KBM-7 (cell line): Measurements from ENCODE around the gene OR10H4.
"Not testable (repeated sequence)": the region's sequence is repeated elsewhere in the genome, so short reads cannot be mapped to it uniquely, and the experiment has no call there.

Source experiments
- DNase-seq: peaks from one replicate; pipeline ENCODE4 v3.0.0-alpha.2; 2015
- in situ Hi-C: fragments of 300-500 bp; cut with MboI; formaldehyde crosslinking; loops from 2 replicates; pipeline ENCODE4 v1.14.3; 2020; ENCODE audit warnings: low sequenced_read_pairs, low pct_unique_long_range_greater_than_20kb, mixed read lengths

The OR10H4 gene

GRCh38 chr19:15935167-15935702, 13.6 kb upstream of the OR10H4 start:
- in situ Hi-C loops, result no loop called here
- peak; percentile 11 for DNase-seq

GRCh38 chr19:15936173-15936572, 12.6 kb upstream of the OR10H4 start:
- in situ Hi-C loops, result no loop called here

GRCh38 chr19:15936950-15937349, 11.9 kb upstream of the OR10H4 start:
- no peak for DNase-seq
- in situ Hi-C loops, result no loop called here

More at GRCh38 chr19:15936173-15936572, 12.6 kb upstream of the OR10H4 start:
- no peak for DNase-seq

- no peak for DNase-seq
- in situ Hi-C loops, result no loop called here
These were observed 11.0 kb upstream of the OR10H4 start for GRCh38 chr19:15937771-15938170.

DNA sequence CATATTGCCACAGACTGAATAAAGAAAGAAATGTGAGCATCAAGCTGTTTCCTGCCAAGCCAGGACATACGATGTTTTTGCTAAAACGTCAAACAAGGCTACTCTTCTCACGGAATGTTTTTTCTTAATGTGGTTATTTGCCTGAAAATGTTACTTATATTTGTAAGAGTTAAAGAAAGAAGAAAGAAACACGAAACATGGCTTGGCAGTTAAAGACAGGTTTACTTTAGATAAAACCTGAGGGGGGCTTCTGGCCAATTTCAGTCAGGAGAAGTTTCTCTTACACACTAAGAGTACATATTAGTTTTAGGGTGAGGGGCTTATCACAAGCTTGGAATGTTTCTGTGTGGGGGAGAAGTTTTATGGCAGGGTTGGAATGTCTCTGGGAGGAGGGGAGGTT, 4.4 kb upstream of the OR10H4 start:
- in situ Hi-C loops, result no loop called here
- DNase-seq, result no peak

- no peak for DNase-seq
- in situ Hi-C loops, result no loop called here
These were observed 3.5 kb upstream of the OR10H4 start for GRCh38 chr19:15945301-15945700.

DNA sequence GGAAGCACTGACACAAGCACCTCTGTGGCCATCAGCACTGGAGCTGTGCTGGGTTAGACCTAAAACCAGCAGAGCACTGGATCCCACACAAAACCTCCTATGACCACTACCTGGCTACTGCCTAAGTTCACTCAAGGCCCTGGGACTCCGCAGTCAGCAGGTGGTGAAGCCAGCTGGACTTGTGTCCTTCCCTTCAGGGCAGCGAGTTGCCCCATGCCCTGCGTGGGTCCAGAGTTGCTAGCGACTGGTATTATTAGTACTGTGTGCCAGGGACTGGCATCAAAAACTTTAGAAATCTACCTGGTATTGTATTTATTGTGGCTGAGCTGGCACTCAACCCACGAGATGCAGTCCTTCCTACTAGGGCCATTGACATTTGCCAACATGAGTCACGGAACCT, 6.0 kb downstream of the OR10H4 start:
- in situ Hi-C loops, result no loop called here
- no peak for DNase-seq

- no peak for DNase-seq
- in situ Hi-C loops, result no loop called here
These were observed 13.5 kb downstream of the OR10H4 start for GRCh38 chr19:15962319-15962718.

DNA sequence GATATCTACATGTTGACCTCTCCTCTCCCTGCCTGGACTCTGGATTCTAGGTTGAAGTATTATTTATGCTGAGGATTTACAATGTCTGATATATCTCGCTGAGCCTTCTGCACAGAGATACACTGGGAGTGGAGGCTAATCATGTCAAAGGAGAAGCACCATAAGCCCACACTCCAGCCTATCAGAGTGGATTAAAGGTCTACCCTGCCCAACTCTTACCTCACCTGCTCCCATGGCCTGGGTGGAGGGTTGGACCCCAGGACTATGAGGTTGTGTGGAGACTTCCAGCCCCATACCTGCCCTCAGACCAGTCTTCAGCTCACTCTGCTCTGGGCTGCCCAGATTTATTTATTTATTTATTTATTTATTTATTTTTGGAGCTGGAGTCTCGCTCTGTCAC, 15.4 kb downstream of the OR10H4 start:
- DNase-seq, result no peak
- in situ Hi-C loops, result no loop called here

DNA sequence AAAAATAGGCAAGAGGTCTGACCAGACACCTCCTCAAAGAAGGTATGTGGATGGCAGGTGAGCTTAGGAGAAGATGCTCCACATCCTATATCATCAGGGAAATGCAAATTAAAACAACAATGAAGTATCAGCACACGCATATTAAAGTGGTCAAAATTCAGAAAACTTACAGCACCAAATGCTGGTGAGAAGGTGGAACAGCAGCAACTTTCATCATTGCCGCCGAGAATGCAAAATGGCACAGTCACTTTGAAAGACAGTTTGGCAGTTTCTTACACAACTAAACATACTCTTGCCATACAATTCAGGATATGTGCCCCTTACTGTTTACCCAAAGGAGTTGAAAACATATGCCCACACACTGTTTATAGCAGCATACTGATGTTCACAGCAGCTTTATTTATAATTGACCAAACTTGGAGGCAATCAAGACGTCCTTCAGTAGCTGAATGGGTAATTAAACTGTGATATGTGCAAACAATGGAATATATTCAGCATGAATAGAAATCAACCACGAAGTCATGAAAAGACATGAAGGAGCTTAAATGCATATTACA, 22.5 kb downstream of the OR10H4 start:
- no peak for DNase-seq

DNA sequence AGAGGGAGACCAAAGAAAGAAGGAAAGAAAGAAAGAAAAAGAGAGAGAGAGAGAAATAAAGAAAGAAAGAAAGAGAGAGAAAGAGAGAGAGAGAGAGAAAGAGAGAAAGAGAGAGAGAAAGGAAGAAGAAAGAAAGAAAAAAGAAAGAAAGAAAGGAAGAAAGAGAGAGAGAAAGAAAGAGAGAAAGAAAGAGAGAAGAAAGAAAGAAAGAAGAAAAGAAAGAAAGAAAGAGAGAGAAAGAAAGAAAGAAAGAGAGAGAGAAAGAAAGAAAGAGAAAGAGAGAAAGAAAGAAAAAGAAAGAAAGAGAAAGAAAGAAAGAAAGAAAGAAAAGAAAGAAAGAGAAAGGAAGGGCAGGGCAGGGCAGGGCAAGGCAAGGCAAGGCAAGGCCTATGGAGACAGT, 23.2 kb downstream of the OR10H4 start:
- DNase-seq, in situ Hi-C loops: not testable (repeated sequence)

More for the DNA sequence above, 22.5 kb downstream of the OR10H4 start:
- in situ Hi-C loops, result no loop called here

DNA sequence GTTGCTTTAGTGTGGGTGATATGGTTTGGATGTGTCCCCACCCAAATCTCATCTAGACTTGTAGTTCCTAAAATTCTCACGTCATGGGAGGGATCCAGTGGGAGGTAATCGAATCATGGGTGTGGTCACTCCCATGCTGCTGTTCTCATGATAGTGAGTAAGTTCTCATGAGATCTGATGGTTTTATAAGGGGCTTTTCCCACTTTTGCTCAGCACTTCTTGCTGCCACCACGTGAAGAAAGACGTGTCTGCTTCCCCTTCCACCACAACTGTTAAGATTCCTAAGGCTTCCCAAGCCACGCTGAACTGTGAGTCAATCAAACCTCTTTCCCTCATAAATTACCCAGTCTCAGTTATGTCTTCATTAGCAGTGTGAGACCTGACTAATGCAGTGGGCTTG, 26.0 kb downstream of the OR10H4 start:
- in situ Hi-C loops, result no loop called here
- no peak for DNase-seq

DNA sequence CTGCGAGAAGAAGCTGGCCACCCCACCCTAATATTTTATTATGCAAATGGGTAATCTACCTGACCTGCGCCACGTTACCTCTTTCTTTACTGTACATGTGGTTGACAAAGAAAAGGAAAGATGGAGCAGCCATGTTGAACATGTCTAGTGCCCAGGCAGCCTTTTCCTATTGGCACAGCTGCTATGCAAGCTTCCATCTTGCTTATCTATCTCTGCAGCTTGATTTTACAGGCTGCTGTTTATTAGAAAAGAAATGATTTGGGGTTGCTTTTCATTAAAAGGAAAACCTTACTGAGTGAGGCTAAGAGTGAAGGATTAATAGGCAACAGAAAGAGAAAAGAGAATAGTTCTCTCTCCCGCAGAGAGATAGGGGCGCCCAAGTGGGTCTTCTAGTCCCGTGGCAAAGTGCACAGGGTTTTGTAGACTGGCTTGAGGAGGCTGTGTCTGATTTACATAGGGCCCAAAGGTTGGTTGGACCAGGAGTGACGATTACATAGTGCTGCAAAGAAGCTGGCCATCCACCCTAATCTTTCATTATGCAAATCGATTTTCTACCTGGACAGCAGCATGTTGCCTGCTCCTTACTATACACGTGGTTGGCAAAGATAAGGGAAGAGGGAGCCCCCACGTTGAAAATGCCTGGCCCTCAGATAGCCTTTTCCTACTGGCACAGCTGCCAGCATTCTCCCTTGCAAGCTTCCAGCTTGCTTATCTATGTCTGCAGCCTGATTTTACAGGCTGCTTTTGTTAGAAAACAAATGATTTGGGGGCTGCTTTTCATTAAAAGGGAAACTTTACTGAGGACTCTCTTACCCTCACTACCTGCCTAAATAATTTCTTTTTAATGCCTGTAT, 28.3 kb downstream of the OR10H4 start:
- no peak for DNase-seq
- in situ Hi-C loops, result no loop called here

DNA sequence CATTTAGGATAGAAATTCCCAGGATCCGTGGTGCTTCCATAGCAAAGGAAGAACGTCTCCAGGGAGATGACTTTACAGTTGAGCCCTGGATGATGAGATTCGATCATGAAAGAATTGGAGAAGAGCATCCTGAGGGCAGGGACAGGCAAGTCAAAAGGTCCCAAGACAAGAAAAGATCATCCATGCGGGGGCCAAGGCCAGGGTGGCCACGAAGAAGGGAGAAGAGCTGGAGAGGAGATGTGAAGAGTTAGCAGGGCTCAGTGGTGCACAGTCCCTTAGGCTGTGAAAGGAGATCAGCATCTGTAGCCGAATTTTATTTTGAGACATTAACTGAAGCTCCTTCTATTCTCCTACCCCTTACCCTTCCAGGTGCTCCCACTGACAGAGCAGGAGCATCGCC, 28.9 kb downstream of the OR10H4 start:
- no peak for DNase-seq
- in situ Hi-C loops, result no loop called here

GRCh38 chr19:15979293-15979692, 30.5 kb downstream of the OR10H4 start:
- in situ Hi-C loops, result no loop called here
- no peak for DNase-seq

- in situ Hi-C loops, result not testable (repeated sequence)
- peak; percentile 75 for DNase-seq
These were observed 37.0 kb downstream of the OR10H4 start for GRCh38 chr19:15985831-15986230.

DNA sequence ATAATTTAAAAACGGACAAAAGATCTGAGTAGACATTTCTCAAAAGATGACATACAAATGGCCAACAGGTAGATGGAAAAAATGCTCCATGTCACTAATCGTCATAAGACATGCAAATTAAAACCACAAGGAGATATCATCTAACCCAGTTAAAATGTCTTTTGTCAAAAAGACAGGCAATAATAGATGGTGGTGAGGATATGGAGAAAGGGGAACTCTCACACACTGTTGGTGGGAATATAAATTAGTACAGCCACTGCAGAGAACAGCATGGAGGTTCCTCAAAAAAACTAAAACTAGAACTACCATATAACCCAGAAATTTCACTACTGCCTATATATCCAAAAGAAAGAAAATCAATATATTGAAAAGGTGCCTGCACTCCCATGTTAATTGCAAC, 37.9 kb downstream of the OR10H4 start:
- peak; percentile 92 for DNase-seq
- in situ Hi-C loops, result no loop called here

DNA sequence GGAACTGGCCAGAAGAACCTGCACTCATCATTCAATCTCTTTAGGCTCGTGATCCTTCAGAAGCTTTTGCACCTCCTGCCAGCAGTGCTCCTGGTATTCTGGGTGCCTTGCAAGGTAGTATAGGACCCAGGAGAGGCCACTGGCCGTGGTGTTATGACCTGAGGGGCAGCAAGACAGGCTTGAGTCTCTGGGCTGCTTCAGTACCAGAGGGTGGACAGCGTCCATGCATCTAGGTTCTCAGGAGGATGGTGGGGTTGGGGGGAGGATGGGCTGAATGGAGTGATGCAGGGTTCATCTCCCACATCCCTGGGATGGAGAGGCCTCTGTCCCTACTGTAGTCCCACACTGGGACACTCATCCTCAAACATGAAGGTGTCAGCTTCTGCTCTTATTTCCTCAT, 41.1 kb downstream of the OR10H4 start:
- DNase-seq, result no peak
- in situ Hi-C loops, result no loop called here

DNA sequence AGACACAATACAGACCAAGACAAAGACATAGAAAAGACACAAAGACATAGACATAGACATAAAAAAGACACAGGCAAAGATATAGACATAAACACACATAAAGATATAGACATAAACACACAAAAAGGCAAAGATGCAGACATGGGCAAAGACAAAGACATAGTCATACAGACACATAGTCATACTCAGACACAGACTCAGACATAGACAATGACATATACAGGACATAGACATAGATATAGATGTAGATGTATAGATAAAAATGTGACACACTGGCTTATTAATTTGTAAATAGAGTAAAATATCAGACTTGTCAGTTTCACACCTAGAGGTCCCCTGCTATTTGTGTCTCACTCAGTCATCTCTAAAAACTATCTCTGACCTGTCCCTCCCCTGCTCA, 42.8 kb downstream of the OR10H4 start:
- in situ Hi-C loops, result no loop called here
- no peak for DNase-seq

DNA sequence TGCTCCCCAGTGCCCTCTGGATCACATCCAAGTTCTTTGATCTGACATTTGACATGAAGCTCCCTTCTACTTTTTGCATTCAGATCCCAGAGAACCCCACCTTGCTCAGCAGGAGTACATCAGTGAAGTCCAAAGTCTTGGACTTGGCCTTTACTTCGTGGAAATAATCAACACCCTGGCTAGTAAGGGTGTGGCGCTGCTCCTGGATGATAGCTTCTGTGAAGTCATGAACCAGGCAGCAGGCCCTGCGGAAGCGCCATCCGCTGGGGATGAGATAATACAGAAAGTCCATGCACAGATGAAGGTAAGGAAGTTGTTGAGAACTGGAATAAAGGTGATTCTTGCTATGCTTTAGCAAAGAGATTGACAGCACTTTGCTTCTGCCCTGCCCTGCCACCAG, 43.2 kb downstream of the OR10H4 start:
- in situ Hi-C loops, result no loop called here
- no peak for DNase-seq

- in situ Hi-C loops, result no loop called here
- DNase-seq, result no peak
These were observed 46.7 kb downstream of the OR10H4 start for GRCh38 chr19:15995536-15995935.
